ENCODE measurements around the gene NAXD. TPM values are rescaled to one million over a fixed set of nuclear protein-coding genes. Genes with fewer than 3 reads are reported as not detected.
"Not testable (repeated sequence)": the region's sequence is repeated elsewhere in the genome, so short reads cannot be mapped to it uniquely, and the experiment has no call there.

NAXD gene
- total RNA-seq, 1 experiment from 2014 or later = 11.4 TPM

- no peak for DNase-seq (ENCODE audit: low read depth)
Measured at GRCh38 chr13:110627761-110628476, 12.6 kb downstream of the NAXD start.

GRCh38 chr13:110628477-110628793 is 13.1 kb downstream of the NAXD start:
- DNase-seq (ENCODE audit: low read depth) = no peak

GRCh38 chr13:110628952-110629701 is 13.8 kb downstream of the NAXD start:
- DNase-seq (ENCODE audit: low read depth) = no peak

GRCh38 chr13:110629735-110630134 is 14.4 kb downstream of the NAXD start:
- DNase-seq (ENCODE audit: low read depth) = no peak

GRCh38 chr13:110630566-110631119 is 15.3 kb downstream of the NAXD start:
- no peak for DNase-seq (ENCODE audit: low read depth)

GRCh38 chr13:110632255-110632654 is 16.9 kb downstream of the NAXD start:
- not testable (repeated sequence) for DNase-seq (ENCODE audit: low read depth)

GRCh38 chr13:110633776-110634175 is 18.4 kb downstream of the NAXD start:
- DNase-seq (ENCODE audit: low read depth) = no peak

- peak; percentile 91 for DNase-seq (ENCODE audit: low read depth)
Measured at GRCh38 chr13:110634558-110634957, 19.2 kb downstream of the NAXD start.

GRCh38 chr13:110635405-110636002 is 20.2 kb downstream of the NAXD start:
- DNase-seq (ENCODE audit: low read depth) = no peak

- no peak for DNase-seq (ENCODE audit: low read depth)
Measured at GRCh38 chr13:110636053-110636475, 20.7 kb downstream of the NAXD start.

- DNase-seq (ENCODE audit: low read depth) = no peak
Measured at GRCh38 chr13:110636701-110637201, 21.4 kb downstream of the NAXD start.

- DNase-seq (ENCODE audit: low read depth) = no peak
Measured at GRCh38 chr13:110637275-110637674, 21.9 kb downstream of the NAXD start.

- DNase-seq (ENCODE audit: low read depth) = no peak
Measured at GRCh38 chr13:110637747-110638146, 22.4 kb downstream of the NAXD start.

- no peak for DNase-seq (ENCODE audit: low read depth)
Measured at GRCh38 chr13:110638257-110638656, 22.9 kb downstream of the NAXD start.

GRCh38 chr13:110638814-110639806 is 23.8 kb downstream of the NAXD start:
- DNase-seq (ENCODE audit: low read depth) = no peak

- DNase-seq (ENCODE audit: low read depth) = no peak
Measured at GRCh38 chr13:110639935-110640334, 24.6 kb downstream of the NAXD start.

- no peak for DNase-seq (ENCODE audit: low read depth)
Measured at GRCh38 chr13:110640591-110641029, 25.3 kb downstream of the NAXD start.

- no peak for DNase-seq (ENCODE audit: low read depth)
Measured at GRCh38 chr13:110641055-110642015, 26.0 kb downstream of the NAXD start.

GRCh38 chr13:110642291-110642981 is 27.1 kb downstream of the NAXD start:
- DNase-seq (ENCODE audit: low read depth) = no peak
